Activated CD4-positive, alpha-beta T cell treated with anti-CD3 and anti-CD28 coated beads for 48 hours (primary cell): Measurements from ENCODE around the gene GALNT12.

Experiments
- DNase-seq: peaks from one replicate; pipeline ENCODE4 v3.0.0-alpha.2; 2020

GALNT12 gene

DNA sequence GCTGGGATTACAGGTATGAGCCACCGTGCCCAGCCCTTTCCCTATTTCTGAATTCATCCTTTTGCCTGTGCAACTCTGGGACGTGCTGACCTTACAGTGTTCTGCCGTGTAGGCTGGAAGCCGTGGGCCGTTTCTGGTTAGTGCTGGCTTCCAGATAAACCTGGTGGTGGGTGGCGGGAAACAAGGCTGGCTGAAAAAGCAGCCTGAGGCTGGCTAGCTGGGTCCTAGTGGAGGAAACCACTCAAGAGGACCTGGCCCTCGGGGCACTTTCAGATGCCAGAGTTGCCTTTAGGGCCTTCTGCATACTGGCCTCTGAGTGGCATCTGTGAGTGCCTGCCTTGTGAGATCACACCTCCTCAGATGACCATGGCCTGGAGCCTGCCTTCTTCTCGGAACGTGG is 26.9 kb downstream of the GALNT12 start:
- no peak for DNase-seq

DNA sequence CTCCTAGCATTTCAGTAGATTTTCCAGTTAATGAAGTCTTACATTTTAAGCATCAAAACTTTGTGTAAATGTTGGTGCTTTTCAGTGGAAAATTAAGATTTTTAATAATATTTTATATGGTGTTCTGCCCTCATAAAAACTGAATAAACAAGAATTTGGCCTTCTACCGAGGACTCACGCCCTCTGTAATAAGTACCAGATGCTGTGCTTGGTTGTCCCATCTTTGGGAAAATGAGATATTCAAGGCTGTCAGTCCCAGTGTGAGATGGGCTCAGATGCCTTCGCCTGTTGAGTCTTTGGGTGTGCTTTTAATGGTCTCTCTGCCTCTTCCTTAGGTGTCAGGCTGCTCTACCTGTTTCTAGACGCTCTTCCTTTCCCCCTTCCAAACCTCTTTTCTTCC is 28.7 kb downstream of the GALNT12 start:
- DNase-seq, result no peak

DNA sequence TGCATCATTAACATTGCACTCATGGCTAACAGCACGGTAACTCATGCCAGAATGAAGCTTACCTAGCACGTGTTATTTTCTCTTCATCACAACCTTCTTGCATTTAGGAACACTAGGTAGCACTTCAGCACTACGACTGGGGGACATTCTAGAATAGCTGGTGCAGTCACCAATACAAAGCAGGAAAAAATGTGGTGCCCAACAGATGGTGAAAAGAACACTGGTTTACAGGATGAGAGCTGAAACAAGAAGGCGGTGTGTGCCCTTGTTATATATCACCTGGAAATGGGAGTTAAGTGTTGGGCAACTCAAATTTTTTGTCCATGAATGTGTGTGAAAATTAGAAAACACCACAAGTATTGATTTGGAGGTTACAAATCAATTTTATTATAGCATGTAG is 30.0 kb downstream of the GALNT12 start:
- DNase-seq, result no peak

DNA sequence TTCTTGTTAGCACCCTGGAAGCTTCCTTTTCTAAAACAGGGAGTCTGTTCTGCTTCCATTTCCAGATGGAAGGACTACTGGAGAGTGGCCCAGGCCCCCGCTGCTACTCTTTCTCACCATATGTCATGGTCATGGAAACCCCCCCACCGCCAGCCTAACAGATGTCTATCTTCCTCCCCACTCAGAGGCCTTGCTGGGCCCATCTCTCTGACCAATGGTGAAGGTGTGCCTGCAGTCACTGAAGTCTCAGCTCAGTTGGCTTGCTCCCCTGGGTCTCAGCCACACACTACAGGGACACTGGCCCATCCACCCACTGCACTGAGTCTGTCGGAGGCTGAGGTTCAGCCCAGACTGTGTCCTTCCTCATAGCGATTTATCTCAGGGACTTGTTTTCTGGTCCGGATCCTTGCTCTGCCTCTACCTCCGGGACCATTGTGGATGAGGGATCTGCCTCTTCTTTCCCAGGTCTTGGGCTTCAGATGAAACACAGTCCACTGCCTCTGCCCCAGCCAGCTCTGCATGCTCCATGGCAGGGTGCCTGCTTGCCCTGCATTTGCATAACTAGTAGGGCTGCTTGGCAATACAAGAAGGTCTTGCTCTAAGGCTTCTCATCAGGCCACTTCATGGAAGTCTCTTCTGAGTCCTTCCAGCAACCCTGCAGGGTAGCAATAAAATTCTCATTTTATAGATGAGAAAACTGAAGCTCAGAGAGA is 30.8 kb downstream of the GALNT12 start:
- no peak for DNase-seq

DNA sequence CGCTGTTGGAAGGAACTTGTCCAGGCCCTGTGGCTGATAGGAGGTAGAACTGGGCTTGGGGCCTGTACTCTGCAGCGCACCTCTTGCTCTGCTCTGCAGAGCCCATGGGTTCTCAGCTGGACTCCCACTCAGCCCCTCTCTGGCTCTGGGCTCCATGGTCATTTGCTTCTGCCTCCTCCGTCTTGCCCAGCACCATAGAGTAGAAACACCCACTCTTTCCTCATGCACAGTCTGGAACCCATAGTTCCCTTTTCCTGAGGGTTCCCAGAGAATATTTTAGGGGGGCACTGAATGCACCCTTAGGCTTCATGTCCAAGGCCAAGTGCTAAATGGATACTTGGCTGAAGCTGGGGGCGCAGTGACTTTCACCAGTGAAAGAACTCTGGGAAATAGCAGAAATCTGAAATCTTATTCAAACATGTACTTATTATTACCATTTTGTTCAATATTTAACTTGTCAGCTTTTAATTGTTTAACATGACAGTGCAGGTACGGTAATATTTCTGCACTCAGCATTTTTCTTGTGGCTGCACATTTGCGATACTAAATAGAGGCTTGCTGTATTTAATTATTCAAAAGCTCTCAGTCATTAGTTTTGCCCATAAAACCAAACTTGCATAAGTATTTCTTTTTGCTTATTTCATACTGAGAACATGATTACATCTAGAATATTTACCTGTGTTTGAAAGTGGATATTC is 31.5 kb downstream of the GALNT12 start:
- DNase-seq, result no peak

DNA sequence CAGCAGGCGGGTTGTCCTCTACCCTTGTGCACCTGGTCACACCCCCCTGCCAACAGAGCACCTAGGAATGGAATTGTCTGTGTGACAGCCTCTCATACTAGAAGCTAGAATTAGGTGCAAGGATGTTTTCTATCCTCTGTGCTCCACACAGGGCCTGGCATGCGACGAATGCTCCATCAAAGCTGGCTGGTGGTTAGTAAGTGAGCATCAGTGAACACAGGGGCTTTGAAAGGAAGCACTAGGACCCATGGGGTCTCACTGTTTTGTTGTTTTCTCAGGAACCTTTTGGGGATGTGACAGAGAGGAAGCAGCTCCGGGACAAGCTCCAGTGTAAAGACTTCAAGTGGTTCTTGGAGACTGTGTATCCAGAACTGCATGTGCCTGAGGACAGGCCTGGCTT is 32.3 kb downstream of the GALNT12 start:
- no peak for DNase-seq

DNA sequence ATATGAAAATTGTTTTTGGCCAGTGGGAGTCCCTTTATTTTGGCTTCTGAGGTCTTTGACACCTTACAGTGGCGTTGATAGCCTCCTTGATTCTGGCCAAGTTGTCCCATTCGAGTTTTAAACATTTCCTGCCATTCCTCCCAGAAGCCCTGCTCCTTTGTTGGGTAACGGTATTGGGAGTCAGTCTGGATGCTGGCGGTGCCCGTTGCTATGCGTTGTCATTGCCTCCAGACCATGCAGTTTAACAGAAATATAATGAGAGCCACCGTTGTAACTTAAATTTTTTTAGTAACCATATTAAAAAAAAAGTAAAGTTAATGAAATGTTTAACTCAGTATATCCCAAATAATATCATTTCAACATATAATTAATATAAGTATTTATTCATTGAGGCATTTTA is 35.0 kb downstream of the GALNT12 start:
- no peak for DNase-seq

DNA sequence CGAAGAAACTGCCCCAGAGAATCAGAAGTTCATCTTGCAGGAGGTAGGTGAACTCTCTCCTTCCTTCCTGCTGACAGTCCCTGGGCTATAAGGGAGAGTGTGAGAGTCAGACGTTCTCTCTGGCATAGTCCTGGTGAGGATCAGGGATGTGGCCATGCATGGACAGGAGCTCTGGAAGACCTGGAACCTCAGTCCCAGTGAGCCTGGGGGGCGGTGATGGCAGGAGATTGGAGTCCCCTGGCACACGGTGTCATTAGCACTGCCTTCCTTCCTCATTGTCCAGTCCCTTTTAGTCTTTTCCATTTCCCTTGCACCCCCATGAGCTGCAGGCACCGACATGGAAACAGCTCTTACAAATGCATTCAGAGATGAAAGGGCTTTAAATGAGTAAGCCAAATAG is 38.6 kb downstream of the GALNT12 start:
- DNase-seq, result no peak

DNA sequence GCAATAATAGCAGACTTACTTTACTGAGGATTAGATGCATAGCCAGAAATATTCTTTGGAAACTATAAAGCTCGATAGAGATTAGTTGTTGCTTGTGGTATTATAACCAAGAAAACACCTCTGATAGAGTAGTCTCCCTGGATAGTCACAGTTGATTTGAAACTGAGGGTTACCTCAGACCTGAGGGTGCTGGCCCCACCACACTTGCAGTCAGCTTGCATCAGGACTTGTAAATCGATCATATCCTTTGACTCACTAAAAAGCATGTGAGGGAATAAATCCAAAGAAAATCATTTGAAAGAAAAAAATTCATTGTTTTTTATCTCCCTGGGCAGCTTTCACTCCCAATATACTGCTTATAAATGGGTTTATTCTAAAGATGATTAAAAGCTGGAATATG is 39.4 kb downstream of the GALNT12 start:
- no peak for DNase-seq

DNA sequence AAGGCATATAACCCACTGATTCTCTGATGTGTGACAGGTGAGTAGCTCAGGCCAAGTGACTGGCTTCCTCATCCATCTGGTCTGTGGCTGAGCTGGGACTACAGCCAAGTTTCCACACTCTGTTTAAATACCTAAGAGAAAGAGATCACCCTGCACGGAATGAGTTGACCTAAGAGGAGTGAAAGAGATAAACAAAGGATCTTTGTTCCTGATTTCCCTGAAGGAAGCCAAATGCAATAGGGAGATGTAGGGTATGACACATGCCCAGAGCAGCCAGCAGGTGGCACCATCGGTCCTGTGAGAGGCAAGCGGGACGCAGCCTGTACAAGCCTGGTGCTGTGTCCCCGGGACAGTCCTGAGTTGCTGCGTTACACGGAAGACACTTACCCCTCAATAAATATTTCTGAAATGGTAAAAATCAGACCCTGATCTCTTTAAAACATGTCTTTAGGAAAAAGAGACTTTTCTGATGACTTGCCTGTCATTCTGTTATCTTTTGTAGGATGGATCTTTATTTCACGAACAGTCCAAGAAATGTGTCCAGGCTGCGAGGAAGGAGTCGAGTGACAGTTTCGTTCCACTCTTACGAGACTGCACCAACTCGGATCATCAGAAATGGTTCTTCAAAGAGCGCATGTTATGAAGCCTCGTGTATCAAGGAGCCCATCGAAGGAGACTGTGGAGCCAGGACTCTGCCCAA is 41.1 kb downstream of the GALNT12 start:
- DNase-seq, result peak; percentile 87

DNA sequence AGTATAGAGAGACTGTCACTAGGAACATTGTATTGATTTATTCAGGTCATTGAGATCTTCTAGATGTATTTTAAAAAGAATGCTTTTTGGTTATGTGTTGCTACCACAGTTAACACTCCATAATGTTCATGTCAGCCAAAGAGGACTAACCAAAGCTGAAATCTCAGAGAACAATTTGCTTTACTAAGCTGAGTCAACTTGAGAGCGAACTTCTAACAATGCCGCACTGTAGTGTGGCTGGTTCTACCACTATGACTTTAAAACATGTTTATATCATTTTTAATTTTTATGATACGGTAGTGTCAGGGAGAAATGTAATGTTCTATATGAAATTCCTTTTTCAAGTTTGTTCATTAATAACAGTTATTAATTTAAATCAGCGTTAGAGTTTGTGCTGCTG is 42.1 kb downstream of the GALNT12 start:
- DNase-seq, result no peak

DNA sequence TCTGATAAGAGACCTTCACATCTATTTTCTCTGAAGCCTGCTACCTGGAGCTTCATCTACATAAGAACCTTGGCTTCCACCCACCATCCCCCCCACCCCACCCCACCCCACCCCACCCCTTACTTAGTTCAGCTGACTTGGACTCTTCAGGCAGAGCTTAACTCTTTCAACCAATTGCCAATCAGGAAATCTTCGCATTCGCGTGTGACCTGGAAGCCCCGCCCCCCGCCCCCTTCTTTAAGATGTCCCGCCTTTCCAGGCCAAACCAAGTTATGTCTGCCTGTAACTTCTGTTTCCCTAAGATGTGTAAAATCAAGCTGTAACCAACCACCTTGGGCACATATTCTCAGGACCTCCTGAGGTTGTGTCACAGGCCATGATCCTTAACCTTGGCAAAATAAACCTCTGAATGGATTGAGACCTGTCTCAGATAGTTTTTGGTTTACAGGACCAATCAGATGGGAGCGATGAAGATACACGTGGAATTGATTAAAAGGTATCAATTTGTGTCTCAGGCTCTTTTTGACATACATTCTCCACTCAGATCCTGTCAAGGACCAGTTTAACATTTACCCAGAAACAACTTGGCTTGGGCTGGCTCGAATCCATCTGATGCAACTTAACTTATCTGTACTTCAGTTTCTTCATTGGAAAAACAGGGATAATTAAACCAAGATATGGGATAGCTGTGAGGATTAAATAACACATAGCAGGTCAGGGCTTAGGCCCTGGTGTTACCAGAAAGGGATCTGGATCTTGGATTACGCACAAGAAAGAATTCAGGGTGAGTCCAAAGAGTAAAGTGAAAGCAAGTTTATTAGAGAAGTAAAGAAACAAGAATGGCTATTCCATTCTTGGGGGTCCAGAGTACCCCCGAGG is 43.6 kb downstream of the GALNT12 start:
- DNase-seq, result no peak

DNA sequence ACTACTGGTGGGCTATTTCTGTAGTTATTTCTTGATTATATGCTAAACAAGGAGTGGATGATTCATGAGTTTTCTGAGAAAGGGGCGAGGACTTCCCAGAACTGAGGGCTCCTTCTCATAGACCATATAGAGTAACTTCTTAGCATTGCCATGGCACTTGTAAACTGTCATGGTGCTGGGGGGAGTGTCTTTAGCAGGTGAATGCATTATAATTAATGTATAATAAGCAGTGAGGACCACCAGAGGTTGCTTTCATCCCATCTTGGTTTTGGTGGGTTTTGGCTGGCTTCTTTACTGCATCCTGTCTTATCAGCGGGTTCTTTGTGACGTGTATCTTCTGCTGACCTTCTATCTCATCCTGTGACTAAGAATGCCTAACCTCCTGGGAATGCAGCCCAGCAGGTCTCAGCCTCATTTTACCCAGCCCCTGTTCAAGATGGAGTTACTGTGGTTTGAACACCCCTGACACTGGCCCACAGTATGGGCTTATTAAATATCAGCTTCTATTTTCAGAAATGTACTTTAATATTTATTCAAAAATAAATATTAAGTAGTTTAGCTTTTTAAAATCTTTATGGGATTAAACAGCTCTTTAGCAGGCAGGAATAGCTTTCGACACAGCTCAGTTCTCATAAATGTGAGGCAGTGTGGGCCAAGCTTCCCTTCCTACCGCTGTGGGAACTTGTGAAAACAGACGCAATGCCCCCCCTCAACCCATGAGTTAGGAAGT is 44.4 kb downstream of the GALNT12 start:
- peak; percentile 61 for DNase-seq

DNA sequence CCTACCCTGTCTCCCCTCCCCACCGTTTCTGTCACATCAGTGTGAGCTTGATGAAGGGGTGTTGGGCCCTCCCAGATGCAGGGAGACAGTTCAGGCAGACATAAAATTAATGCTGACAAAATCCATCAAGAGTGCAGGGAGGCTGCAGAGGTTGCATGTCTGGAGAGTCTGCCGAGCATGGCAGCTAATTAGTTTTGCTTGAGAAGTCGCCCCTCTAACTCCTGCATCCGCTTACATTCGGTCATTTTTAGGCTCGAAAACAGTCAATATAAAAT is 44.9 kb downstream of the GALNT12 start:
- DNase-seq, result no peak

DNA sequence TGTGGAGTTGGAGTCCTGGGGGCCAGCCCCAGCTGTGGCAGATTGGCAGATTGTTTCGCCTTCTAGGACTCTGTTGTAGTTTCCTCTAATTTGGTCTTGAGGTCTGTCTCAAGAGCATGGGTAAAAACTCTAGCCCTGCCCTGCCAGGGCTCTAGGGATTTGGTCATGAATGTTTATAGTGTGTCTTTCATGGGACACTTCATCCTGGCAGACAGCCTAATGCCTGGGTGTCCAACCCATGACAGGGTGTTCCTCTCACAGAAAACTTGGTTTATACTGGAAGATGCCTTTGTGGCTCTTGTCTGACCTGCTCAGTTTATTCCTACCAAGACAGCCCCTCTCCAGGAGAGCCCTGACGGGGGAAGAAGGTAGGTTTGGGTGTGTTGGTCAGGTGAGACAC is 45.5 kb downstream of the GALNT12 start:
- DNase-seq, result no peak

DNA sequence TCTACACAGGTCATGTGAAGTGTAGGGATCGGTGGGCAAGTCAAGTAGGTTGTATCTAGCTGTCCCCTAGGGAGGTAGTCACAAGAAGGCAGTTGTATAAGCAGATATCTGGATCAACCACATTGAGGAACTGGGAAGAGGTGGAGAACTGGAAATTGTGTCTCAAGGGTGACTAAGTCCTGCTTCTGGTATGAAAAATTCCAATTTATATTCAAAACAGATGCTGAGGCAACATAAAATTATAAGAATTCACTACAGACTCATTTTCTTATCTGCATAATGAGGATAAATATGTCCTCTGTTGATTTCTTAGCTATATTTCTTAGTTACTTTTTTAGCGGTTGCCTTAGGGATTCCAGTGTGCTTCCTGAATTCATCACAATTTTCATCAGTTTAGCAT is 46.8 kb downstream of the GALNT12 start:
- DNase-seq, result no peak

DNA sequence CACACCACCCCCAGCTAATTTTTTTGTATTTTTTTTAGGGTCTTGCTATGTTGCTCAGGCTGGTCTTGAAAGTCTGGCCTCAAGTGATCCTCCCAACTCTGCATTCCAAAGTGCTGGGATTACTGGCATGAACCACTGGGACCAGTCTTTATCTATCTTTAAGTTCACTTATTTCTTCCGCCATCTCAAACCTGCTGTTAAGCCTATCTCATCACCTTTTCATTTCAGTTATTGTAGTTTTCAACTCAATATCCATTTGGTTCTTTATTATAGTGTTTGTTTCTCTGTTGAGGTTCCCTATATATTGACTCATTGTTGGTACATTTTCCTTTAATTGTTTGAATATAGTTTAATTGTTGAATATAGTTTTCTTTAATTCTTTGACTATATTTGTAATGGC is 48.1 kb downstream of the GALNT12 start:
- DNase-seq, result no peak

DNA sequence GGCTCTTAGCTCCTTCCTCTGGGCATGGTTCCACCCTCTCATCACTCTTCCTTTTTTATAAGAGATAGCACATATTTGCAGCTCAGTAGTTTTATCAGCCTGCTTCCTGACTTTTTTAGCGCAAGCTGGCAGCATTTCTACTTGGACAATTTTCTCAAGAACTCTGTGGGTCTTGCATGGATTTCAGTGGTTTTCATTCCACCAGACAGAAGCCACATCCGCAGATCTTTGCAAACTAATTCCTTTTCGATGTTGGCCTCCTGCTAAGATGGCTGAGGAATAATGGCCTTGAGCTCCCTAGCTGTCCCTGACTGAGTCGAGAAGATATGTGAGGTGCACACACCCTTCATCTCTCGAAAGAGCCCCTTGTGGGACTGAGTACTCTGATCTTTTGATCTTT is 49.5 kb downstream of the GALNT12 start:
- DNase-seq, result no peak

DNA sequence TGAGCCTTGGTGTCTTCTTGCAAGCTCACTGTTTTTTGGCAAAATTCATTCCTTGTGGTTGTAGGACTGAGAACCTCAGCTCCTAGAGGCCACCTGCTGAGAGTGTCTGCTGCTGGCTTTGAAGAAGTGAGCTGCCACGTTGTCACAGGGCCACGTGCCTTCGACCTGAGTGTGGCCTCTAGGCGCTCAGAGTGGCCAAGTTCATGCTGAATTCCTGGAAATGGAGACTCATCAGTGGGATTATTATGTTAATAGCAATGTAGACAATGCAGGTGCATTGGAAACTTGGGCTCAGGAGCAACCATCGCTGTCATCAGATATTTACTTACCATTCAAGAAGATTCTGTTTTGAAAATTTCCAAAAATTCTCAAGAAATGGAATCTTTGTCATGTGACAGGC is 52.5 kb downstream of the GALNT12 start:
- DNase-seq, result no peak

DNA sequence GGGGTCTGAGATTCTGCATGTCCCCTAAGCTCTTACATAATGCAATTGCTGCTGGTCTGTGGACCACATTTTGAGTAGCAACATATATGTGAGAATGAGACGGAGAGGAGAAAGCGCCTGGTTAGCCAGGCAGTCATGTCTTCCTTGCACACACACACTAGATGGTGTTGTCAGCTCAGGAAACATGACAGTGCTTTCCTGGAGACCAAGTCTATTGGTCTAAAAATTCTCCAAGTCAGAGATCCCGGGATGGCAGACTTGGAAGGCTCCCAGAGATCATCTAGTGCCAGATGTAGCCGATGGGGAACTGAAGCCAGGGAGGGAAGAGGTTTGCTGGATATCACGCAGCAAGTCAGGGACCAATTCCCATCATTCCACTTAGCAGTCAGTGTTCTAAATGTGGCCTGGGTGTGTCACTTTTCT is 53.4 kb downstream of the GALNT12 start:
- no peak for DNase-seq

DNA sequence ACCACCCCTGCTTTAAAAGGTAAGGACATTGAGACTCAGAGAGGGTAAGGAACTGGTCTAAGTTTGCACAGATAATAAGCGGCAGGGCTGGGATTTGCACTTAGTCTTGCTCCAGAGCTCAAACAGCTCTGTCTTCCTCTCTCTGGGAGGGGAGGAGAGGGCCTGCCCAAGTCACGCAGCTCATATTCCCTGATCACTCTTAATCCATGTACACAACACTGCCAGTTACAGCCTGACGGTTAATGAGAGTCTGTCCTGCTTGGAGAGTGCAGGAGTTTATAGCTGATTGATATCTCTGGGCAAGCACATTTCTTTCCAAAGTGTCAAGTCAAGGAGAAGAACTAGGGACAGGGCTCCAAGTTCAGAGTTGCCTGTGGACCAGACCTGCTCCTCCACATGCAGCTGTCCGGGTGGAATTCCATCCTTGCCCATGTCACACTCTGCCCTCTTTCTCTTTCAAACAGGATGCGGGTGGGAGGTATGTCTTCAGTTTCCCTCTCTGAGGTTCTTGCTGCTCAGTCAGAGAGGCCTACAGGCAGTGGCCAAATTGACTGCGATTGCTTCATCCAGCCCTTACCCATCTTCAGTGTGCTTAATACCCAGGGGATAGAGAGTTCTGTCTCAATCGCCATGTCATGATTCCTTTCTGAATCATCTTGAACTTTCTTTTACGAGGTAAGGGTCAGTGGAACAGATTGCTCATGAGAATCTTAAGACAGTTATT is 54.5 kb downstream of the GALNT12 start:
- no peak for DNase-seq

DNA sequence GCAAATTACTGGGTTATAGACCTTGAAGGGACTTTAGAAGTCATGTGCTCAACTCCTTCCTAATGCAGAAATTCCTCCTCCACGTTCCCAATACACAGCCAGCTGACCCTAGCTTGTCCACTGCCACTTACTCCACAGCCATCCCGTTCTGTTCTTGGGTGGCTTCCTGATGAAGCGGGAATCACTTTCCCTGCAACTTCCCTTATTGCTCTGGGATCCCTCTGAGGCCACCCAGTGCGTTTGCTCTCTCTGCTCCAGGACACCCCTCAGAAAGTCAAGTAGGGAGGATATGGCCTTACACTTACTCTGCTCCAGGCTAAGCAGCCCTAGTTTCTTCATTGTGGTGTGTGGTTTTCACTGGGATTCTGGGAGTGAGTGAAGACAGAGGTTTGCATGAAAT is 55.5 kb downstream of the GALNT12 start:
- no peak for DNase-seq
